GM23338 (cell line): Measurements from ENCODE around the gene SSTR5. TPM values are rescaled to one million over a fixed set of nuclear protein-coding genes. Genes with fewer than 3 reads are reported as not detected.

Experiments
- ATAC-seq: fragments of 200-7000 bp; cut with Tn5 transposase; 3 replicates; pipeline ENCODE4 v1.9.1; 2020
- DNase-seq: peaks from one replicate; pipeline ENCODE4 v3.0.0-alpha.2; 2015; ENCODE audit warnings: low spot score
- H2AFZ ChIP-seq: fragments of 200-600 bp; sonication (generic); 2 replicates; pipeline ENCODE4 v1.8.0; 2016; ENCODE audit warnings: antibody characterized with exemption, mild to moderate bottlenecking, moderate library complexity
- H3F3A ChIP-seq: fragments of 200-600 bp; sonication (generic); replicated peaks from 2 replicates; pipeline ENCODE4 v1.8.0; 2017; ENCODE audit warnings: antibody characterized with exemption, mixed run types, low read depth
- H3K27ac ChIP-seq: fragments of 200-600 bp; sonication (generic); 2 replicates; pipeline ENCODE4 v1.6.1; 2016; ENCODE audit warnings: low read depth
- H3K27me3 ChIP-seq: fragments of 200-600 bp; sonication (generic); 2 replicates; pipeline ENCODE4 v1.8.0; 2016; ENCODE audit warnings: mild to moderate bottlenecking, mixed run types, moderate library complexity; ENCODE audit not compliant: insufficient read depth
- H3K36me3 ChIP-seq: fragments of 200-600 bp; sonication (generic); 2 replicates; pipeline ENCODE4 v1.8.0; 2016; ENCODE audit warnings: mild to moderate bottlenecking; ENCODE audit not compliant: insufficient read depth
- H3K4me1 ChIP-seq: fragments of 200-600 bp; sonication (generic); 2 replicates; pipeline ENCODE4 v1.8.0; 2016; ENCODE audit warnings: mild to moderate bottlenecking, moderate library complexity; ENCODE audit not compliant: insufficient read depth
- H3K4me2 ChIP-seq: fragments of 200-600 bp; sonication (generic); 2 replicates; pipeline ENCODE4 v1.7.1; 2017; ENCODE audit warnings: mixed run types
- H3K4me3 ChIP-seq: fragments of 200-600 bp; sonication (generic); 2 replicates; pipeline ENCODE4 v1.6.1; 2016; ENCODE audit warnings: mixed run types
- H3K79me2 ChIP-seq: fragments of 200-600 bp; sonication (generic); replicated peaks from 2 replicates; pipeline ENCODE4 v1.8.0; 2017; ENCODE audit warnings: mild to moderate bottlenecking; ENCODE audit not compliant: insufficient read depth
- H3K9me2 ChIP-seq: fragments of 200-600 bp; sonication (generic); 2 replicates; pipeline ENCODE4 v1.8.0; 2017; ENCODE audit not compliant: insufficient read depth
- H4K20me1 ChIP-seq: fragments of 200-600 bp; sonication (generic); replicated peaks from 2 replicates; pipeline ENCODE4 v1.8.0; 2017; ENCODE audit warnings: mild to moderate bottlenecking; ENCODE audit not compliant: insufficient read depth
- H3K27ac Mint-ChIP-seq: 2 replicates; pipeline ENCODE4 v1.8.0; 2020; ENCODE audit warnings: inconsistent platforms, mild to moderate bottlenecking, moderate library complexity, mixed read lengths
- H3K27me3 Mint-ChIP-seq: 3 replicates; pipeline ENCODE4 v1.8.0; 2022; ENCODE audit warnings: low read depth, mild to moderate bottlenecking, moderate library complexity, mixed read lengths, inconsistent platforms; ENCODE audit not compliant: insufficient read depth, poor library complexity
- H3K36me3 Mint-ChIP-seq: 3 replicates; pipeline ENCODE4 v1.8.0; 2021; ENCODE audit warnings: low read depth, mild to moderate bottlenecking, inconsistent platforms, moderate library complexity, mixed read lengths
- H3K4me1 Mint-ChIP-seq: 3 replicates; pipeline ENCODE4 v1.8.0; 2020; ENCODE audit warnings: mild to moderate bottlenecking, inconsistent platforms, mixed read lengths
- H3K4me3 Mint-ChIP-seq: 3 replicates; pipeline ENCODE4 v1.8.0; 2021; ENCODE audit warnings: moderate library complexity, mild to moderate bottlenecking, inconsistent platforms, mixed read lengths
- H3K9me3 Mint-ChIP-seq: 3 replicates; pipeline ENCODE4 v1.8.0; 2020; ENCODE audit warnings: moderate library complexity, mild to moderate bottlenecking, inconsistent platforms, mixed read lengths
- CTCF ChIP-seq, 2 experiments: fragments of 200-600 bp in 1 of 2; sonication (generic) in 1 of 2; conservative IDR thresholded peaks; 2 replicates each; pipeline versions ENCODE4 v1.5.1 to v1.6.1; 2016 to 2017; ENCODE audit warnings: antibody characterized with exemption in 2 of 2, low read depth in 2 of 2, mild to moderate bottlenecking in 2 of 2, moderate library complexity in 1 of 2
- ETS1 ChIP-seq: IDR thresholded peaks from 2 replicates; pipeline ENCODE4 v1.6.1; 2016; ENCODE audit warnings: antibody characterized with exemption
- EZH2 ChIP-seq: fragments of 200-600 bp; sonication (generic); IDR thresholded peaks from one replicate; pipeline ENCODE4 v1.8.0; 2017; ENCODE audit warnings: antibody characterized with exemption, mild to moderate bottlenecking, low read depth; ENCODE audit not compliant: unreplicated experiment
- POLR2AphosphoS5 ChIP-seq: IDR thresholded peaks from 2 replicates; pipeline ENCODE4 v1.6.1; 2016; ENCODE audit warnings: antibody characterized with exemption, low read depth
- STAT1 ChIP-seq: IDR thresholded peaks from one replicate; pipeline ENCODE4 v1.6.1; 2016; ENCODE audit warnings: antibody characterized with exemption; ENCODE audit not compliant: unreplicated experiment
- polyA plus RNA-seq: library from polyadenylated mRNA; unstranded; fragments of >200 nt; fragmentation: Nextera tagmentation; extraction: Ambion mirVana; gene quantifications from 2 replicates; pipeline ENCODE4 v1.2.1, GENCODE V29; 2016
- total RNA-seq: library from RNA; depleted of rRNA; stranded (reverse); fragments of >200 nt; shearing (Covaris generic); gene quantifications from 2 replicates; pipeline ENCODE4 v1.2.3, GENCODE V29; 2014
- TF ChIP-seq, protein P1 (sequence below): IDR thresholded peaks from one replicate; pipeline ENCODE4 v1.6.1; 2018; ENCODE audit warnings: antibody characterized with exemption; ENCODE audit not compliant: unreplicated experiment

SSTR5 gene
- total and polyA plus RNA-seq, 2 experiments from 2014 or later: 0.60 to 1.0 TPM

- H3K4me3 ChIP-seq: no peak overlapping the region
- Mint-ChIP-seq H3K36me3 (no peaks in the 10 kb centered on the region), H3K4me1 (no peaks in the 10 kb centered on the region), H3K4me3 (no peak overlapping the region), H3K27me3 (peaks cover 3% of the 10 kb centered on the region), H3K27ac (no peak overlapping the region), H3K9me3 (no peaks in the 10 kb centered on the region)
- no peaks in the 10 kb centered on the region for H3K9me2 ChIP-seq
- no peaks in the 10 kb centered on the region for H4K20me1 ChIP-seq
- no peaks in the 10 kb centered on the region for H3K79me2 ChIP-seq
- DNase-seq (no peak), ATAC-seq (peak; percentile 6; the same call in 1 of the 3 replicates)
- H3K27me3 ChIP-seq: no peaks in the 10 kb centered on the region
- no peaks in the 10 kb centered on the region for H3K36me3 ChIP-seq
- no peaks in the 10 kb centered on the region; the same call in 1 of the 2 replicates for H3K4me1 ChIP-seq
- H3F3A ChIP-seq: no peaks in the 10 kb centered on the region
- H3K4me2 ChIP-seq: no peak overlapping the region
- TF ChIP-seq EZH2 (no peak), CTCF (conservative IDR thresholded peaks at IDR 0.05; ENCODE audit: low read depth in 2 of 2) (no peak), POLR2AphosphoS5 (no peak), ETS1 (no peak), STAT1 (no peak)
- TF ChIP-seq, protein P1, sequence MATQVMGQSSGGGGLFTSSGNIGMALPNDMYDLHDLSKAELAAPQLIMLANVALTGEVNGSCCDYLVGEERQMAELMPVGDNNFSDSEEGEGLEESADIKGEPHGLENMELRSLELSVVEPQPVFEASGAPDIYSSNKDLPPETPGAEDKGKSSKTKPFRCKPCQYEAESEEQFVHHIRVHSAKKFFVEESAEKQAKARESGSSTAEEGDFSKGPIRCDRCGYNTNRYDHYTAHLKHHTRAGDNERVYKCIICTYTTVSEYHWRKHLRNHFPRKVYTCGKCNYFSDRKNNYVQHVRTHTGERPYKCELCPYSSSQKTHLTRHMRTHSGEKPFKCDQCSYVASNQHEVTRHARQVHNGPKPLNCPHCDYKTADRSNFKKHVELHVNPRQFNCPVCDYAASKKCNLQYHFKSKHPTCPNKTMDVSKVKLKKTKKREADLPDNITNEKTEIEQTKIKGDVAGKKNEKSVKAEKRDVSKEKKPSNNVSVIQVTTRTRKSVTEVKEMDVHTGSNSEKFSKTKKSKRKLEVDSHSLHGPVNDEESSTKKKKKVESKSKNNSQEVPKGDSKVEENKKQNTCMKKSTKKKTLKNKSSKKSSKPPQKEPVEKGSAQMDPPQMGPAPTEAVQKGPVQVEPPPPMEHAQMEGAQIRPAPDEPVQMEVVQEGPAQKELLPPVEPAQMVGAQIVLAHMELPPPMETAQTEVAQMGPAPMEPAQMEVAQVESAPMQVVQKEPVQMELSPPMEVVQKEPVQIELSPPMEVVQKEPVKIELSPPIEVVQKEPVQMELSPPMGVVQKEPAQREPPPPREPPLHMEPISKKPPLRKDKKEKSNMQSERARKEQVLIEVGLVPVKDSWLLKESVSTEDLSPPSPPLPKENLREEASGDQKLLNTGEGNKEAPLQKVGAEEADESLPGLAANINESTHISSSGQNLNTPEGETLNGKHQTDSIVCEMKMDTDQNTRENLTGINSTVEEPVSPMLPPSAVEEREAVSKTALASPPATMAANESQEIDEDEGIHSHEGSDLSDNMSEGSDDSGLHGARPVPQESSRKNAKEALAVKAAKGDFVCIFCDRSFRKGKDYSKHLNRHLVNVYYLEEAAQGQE: no peak
- no peak overlapping the region for H3K27ac ChIP-seq
- H2AFZ ChIP-seq: peak overlapping the region; percentile 52; the same call in 1 of the 2 replicates
Observed at GRCh38 chr16:1049113-1049975, 23.2 kb upstream of the SSTR5 start.

DNA sequence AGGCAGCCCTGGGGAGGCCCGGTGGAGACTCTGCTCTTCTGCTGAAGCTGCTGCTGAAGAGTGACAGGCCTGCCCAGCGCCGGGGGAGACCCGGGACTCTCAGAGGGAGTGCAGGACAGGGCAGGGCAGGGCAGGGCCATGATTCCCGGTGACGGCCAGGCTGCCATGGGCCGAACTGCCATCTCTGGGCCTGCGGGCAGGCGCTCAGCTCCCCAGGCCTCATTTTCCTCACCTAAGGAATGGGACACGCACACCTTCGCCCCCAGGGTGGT is 22.6 kb upstream of the SSTR5 start:
- Histone ChIP-seq H3K4me2 (no peak overlapping the region), H3K9me2 (no peaks in the 10 kb centered on the region), H3K79me2 (no peaks in the 10 kb centered on the region), H2AFZ (no peak overlapping the region), H3K27me3 (no peaks in the 10 kb centered on the region), H3K4me3 (no peak overlapping the region), H3K36me3 (no peaks in the 10 kb centered on the region), H3F3A (no peaks in the 10 kb centered on the region), H3K4me1 (no peaks in the 10 kb centered on the region; the same call in 1 of the 2 replicates), H3K27ac (no peak overlapping the region), H4K20me1 (no peaks in the 10 kb centered on the region)
- no peak for ATAC-seq
- Mint-ChIP-seq H3K27me3 (peaks cover 3% of the 10 kb centered on the region), H3K4me3 (no peak overlapping the region), H3K9me3 (no peaks in the 10 kb centered on the region), H3K4me1 (no peaks in the 10 kb centered on the region), H3K36me3 (no peaks in the 10 kb centered on the region), H3K27ac (no peak overlapping the region)
- no peak for DNase-seq
- TF ChIP-seq CTCF (conservative IDR thresholded peaks at IDR 0.05; ENCODE audit: low read depth in 2 of 2): no peak
